NCI-H1092 (cell line): Measurements from ENCODE around the gene RNLS.
"Not testable (repeated sequence)": the region's sequence is repeated elsewhere in the genome, so short reads cannot be mapped to it uniquely, and the experiment has no call there.

Source experiments
- DNase-seq: peaks from one replicate; lab custom pipeline; 2025; lab: John Stamatoyannopoulos, UW

RNLS gene

GRCh38 chr10:88343761-88344484 is 239.2 kb downstream of the RNLS start:
- DNase-seq = no peak

- DNase-seq = no peak
Measured at GRCh38 chr10:88342733-88343310, 240.3 kb downstream of the RNLS start.

- DNase-seq = no peak
Measured at GRCh38 chr10:88337134-88337533, 246.0 kb downstream of the RNLS start.

GRCh38 chr10:88336334-88336733 is 246.8 kb downstream of the RNLS start:
- no peak for DNase-seq

DNA sequence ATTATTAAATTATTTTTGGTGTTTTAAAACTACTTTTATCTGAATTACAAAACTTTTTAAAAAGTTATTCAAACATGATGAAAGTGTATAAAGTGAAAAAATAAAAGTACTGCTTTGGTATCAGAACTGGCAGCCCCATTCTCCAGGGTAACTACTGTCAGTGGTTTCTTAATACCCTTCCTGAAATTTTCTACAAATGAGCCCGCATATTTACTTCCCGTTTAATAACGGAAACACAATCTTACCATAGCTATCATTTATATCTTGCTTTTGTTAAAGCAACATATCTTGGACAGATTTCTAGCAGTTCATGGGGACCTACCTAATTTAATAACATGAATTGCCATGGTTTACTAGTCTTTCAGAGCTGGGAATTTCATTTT is 249.9 kb downstream of the RNLS start:
- no peak for DNase-seq

- DNase-seq = no peak
Measured at GRCh38 chr10:88332503-88333247, 250.4 kb downstream of the RNLS start.

DNA sequence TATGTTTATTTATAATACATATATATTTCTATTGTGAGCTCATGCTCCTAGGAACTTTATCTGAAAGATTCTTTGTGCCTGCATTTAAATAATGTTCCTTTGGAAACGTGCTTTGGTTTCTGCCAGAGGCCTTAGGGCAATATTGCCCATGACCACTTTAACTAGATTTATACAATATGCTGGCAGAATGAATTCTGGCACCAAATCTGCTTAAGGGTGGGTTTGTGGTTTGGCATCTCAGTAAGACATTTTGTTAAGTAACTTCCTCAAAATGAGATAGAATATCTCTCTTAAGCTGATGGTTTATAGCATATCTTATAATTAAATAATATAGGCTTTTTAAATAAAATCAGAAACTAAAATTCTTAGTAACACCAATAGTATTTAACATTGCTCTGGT is 252.9 kb downstream of the RNLS start:
- no peak for DNase-seq

DNA sequence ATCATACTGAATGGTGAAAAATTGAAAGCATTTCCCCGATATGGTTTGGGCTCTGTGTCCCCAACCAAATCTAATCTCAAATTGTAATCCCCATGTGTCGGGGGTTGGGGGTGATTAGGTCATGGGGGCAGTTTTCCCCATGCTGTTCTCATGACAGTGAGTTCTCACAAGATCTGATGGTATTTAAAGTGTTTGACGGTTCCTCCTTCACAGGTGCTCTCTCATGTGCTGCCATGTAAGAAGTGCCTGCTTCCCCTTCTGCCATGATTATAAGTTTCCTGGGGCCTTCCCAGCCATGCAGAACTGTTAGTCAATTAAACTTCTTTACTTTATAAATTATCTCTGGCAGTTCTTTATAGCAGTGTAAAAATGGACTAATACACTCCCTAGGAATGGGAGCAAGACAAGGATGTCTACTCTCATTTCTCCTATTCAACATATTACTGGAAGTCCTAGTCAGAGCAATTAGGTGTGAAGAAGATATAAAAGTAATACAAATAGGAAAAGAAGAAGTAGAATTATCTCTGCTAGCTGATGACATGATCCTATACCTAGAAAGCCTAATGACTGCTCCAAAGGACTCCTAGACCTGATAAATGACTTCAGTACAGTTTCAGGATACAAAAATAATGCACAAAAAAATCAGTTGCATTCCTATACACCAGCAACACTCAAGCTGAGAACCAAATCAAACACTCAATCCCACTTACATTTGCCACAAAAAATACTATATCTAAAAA is 260.6 kb downstream of the RNLS start:
- DNase-seq = no peak

DNA sequence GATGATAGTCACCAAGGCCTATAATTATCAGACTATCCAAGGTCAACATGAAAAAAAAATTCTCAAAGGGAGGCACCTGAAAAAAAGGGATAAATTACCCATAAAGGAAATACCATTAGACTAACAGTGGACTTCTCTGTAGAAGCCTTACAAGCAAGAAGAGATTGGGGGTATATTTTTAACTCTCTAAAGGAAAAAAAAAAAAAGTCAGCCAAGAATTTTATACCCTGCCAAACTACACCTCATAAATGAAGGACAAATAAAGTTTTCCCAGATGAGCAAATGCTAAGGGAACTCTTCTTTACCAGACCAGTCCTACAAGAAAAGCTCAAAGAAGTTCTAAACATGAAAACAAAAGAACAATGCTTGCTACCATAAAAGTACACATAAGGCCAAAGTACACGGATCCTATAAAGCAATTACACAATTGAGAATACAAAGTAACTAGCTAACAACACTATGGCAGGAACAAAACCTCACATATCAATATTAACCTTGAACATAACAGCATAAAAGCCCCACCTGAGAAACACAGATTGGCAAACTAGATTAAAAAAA is 263.1 kb downstream of the RNLS start:
- DNase-seq = no peak

- DNase-seq = no peak
Measured at GRCh38 chr10:88318803-88319202, 264.3 kb downstream of the RNLS start.

DNA sequence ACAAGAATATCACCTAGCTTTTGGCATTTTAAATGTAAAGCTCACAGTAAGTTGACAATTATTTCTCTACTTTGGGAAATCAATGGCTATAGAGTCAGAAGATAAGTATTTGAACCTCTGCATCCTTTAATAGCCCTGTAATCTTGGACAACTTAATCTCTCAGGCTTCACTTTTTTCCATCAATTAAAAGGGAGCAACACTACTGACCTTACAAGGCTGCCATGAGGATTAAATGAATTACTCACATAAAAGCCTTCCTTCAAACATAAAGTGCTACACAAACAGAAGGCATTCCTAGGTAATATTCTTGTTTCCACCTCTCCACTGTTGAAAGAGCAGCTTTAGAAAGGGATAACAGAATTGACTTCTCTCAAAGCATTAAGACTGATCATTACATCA is 266.0 kb downstream of the RNLS start:
- no peak for DNase-seq

- no peak for DNase-seq
Measured at GRCh38 chr10:88316292-88316861, 266.7 kb downstream of the RNLS start.

DNA sequence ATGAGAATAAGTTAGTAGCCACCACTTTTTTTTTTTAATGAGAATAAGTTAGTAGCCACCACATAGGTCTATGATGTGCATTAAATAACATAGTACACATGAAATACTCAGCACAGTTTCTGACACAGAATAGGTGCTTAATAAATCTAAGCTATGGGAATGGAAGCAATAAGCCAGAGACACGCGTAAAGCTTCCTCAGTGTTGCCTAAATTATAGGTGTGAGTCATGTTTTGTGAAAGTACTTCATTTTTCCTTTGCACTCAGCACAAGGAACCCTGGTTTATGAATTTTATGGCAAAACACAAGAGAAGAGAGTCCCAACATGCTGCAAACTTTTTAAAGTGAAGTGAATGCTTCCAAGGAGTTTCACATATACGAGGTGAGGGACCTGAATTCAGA is 267.4 kb downstream of the RNLS start:
- DNase-seq = no peak

GRCh38 chr10:88314362-88314761 is 268.8 kb downstream of the RNLS start:
- DNase-seq = no peak

DNA sequence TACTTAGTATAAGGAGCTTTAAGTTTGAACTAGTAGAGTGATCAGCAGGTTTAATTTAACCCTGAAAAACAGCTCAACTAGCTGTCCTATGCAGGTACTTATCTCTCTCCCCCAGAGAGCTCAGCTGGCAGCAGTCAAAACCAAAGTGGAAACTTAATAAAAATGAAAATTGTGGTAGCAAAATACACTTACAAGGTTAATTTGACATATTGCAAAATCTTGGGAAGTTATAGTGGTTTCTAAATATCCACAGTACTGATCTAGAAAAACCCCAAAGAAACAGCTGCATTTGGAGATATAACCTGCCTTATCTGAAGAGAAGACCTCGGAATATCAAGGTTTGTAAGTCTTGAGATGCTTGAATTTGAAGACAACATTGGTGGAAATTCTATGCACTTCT is 269.2 kb downstream of the RNLS start:
- no peak for DNase-seq

DNA sequence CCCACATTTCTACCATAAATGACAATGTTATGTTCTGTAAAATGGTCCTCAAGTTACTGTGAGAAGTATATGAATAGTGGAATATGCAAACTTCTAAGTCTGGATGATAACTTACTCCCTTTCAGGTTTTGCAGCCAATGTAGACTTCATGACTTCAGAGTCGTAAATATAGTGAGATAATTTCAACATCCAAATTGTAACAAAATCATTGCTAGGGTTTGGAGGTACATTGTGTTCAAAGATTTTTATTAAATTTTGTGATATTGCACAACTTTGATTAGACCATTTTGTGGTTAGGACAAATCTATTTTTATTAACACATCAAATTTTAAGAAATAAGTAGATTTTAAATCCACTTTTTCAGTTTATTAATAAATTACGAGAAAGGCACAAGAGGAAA is 270.3 kb downstream of the RNLS start:
- DNase-seq = no peak

DNA sequence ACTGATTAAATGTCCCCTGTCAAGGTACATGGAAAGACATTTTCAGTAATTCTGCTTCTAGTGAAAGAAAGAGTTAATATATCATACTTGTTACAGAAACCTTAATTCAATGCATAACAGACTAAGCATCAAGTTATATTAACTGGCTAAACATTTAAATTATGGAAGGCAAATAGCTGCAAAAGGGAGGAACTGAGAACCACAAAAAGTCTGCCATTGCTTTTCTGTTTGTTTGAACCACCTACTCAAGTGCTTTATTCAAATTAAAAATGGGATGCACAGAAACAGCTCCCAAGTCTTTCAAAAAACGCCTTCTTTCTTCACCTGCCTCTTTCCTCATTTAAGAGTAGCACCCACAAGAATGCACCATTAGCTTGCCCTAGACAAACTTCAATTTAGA is 271.9 kb downstream of the RNLS start:
- DNase-seq = no peak

- DNase-seq = no peak
Measured at GRCh38 chr10:88309365-88309764, 273.8 kb downstream of the RNLS start.

- DNase-seq = not testable (repeated sequence)
Measured at GRCh38 chr10:88308361-88308760, 274.8 kb downstream of the RNLS start.

- DNase-seq = no peak
Measured at GRCh38 chr10:88299787-88300186, 283.3 kb downstream of the RNLS start.

GRCh38 chr10:88297103-88297502 is 286.0 kb downstream of the RNLS start:
- DNase-seq = no peak

DNA sequence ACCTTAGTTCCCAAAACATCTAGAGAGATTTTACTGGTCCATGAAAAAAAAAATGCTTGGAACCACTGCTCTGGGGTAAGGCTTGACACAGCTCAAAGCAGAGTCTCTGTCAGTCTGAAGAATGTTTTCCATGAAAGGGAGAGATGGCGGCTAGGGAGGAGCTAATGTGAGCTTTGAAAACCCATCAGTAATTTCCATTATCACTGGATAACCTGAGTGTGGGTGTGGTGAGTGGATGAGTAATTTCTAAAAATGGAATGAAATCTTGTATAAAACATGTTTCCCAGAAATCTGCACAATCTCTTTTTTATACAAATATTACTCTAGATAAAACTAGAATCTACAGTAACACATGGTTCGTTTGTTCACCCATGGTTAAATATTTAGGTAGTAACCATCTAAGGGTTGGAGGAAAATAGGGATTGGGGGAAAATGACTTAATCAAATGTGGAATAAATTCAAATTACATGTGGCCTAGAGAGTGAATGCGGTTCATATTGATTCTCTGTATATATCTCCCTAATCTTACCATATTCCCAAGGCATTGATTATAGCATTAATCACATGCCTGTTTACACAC is 289.4 kb downstream of the RNLS start:
- no peak for DNase-seq
